ENCODE results near the gene CHCHD6. TPM values are rescaled to one million over a fixed set of nuclear protein-coding genes. Genes with fewer than 3 reads are reported as not detected.

The CHCHD6 gene
- total and polyA plus RNA-seq, 2 of the 4 experiments (the other 2 are of a cell fraction), result 18.8 to 28.9 TPM

DNA sequence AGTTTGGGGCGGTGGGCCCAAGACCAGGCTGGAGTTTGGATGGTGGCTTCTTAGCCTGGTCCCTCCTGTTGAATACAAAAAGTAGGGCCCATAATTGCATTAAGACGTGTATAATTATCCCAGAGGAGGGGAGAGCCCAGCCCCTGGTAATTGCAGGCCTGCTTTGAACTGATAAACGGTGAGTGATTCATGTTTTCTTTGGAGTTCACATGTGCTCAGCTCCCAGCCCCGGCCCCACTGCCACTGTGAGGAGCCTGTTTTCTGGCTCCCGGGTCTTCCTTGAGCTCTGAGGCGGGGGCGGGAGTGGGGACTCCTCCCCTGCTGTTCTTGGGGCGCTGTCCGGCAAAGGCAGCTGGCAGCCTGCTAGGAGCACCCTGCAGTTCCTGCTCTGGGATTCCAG is 282.0 kb downstream of the CHCHD6 start:
- Histone ChIP-seq H3K23ac (ENCODE audit: low read depth, low read length) (no peak overlapping the region; the same call in 1 of the 2 replicates), H3K4me2 (ENCODE audit: low read depth, low read length) (no peak overlapping the region; the same call in 1 of the 2 replicates), H4K91ac (ENCODE audit: insufficient read depth, low read depth, low read length) (no peak overlapping the region), H3K27ac (ENCODE audit: insufficient read depth, low read length) (no peak overlapping the region), H4K5ac (ENCODE audit: low read depth, low read length) (no peak overlapping the region), H2AK9ac (replicated peaks; ENCODE audit: low read depth, low read length, poor library complexity) (no peak overlapping the region), H3K9me1 (ENCODE audit: insufficient read depth, low read length) (peaks cover 8% of the 10 kb centered on the region; the same call in 1 of the 2 replicates), H3K27me3 (ENCODE audit: control insufficient read depth, insufficient read depth, low read length) (no peaks in the 10 kb centered on the region), H4K8ac (ENCODE audit: low read depth in 2 of 2, low read length in 2 of 2) (no peak overlapping the region), H3K14ac (replicated peaks; ENCODE audit: low read depth, low read length) (no peak overlapping the region), H4K20me1 (ENCODE audit: insufficient read depth, low read length) (peaks cover 72% of the 10 kb centered on the region), H2BK5ac (ENCODE audit: low read depth, low read length, poor library complexity, severe bottlenecking) (no peak overlapping the region), H3K4me1 (ENCODE audit: control insufficient read depth, insufficient read depth, low read length) (peaks cover 14% of the 10 kb centered on the region; the same call in 1 of the 2 replicates), H3K79me1 (ENCODE audit: low read depth in 1 of 2, low read length in 2 of 2) (peaks cover 20 to 70% of the 10 kb centered on the region in 2 experiments; a peak in 3 of 4 replicates), H3K56ac (ENCODE audit: extremely low read depth, insufficient read depth, low read length) (no peak overlapping the region), H3K18ac (ENCODE audit: low read depth, low read length) (no peak overlapping the region), H2AFZ (replicated peaks; ENCODE audit: low read length, poor library complexity) (no peak overlapping the region), H2BK15ac (ENCODE audit: low read depth, low read length) (no peak overlapping the region), H3K4ac (ENCODE audit: low read depth, low read length) (no peak overlapping the region), H3K36me3 (ENCODE audit: control insufficient read depth, insufficient read depth, low read length) (peaks cover 24% of the 10 kb centered on the region), H2BK120ac (ENCODE audit: low read depth, low read length) (no peak overlapping the region), H2BK20ac (ENCODE audit: low read depth, low read length) (no peak overlapping the region), H2AK5ac (ENCODE audit: low read depth, low read length) (no peak overlapping the region; the same call in 1 of the 2 replicates), H3K9me3 (ENCODE audit: control insufficient read depth, insufficient read depth, low read length) (no peaks in the 10 kb centered on the region), H3K9ac (ENCODE audit: low read depth, low read length) (no peak overlapping the region), H3K4me3 (ENCODE audit: insufficient read depth, low read depth, low read length) (no peak overlapping the region)
- ChIA-PET CTCF (no interaction called here), POLR2A (ENCODE audit: unreplicated experiment) (no interaction called here)
- DNase-seq, result peak; percentile 17
- dilution Hi-C loops (cut with HindIII; ENCODE audit: low sequenced_read_pairs, unreplicated experiment), result no loop called here
- TF ChIP-seq MXI1 (IDR thresholded peaks at IDR 0.05; ENCODE audit: borderline replicate concordance, low read depth, low read length) (peak; percentile 68; the same call in 1 of the 2 replicates), RAD21 (IDR thresholded peaks at IDR 0.05; ENCODE audit: low read length) (no peak)
- ATAC-seq (ENCODE audit: low read depth), result no peak
- 67% methylated on average over 1 of the region's 9 CpGs; no CpG with 5 or more reads in 1 of the 2 experiments for WGBS, 2 experiments (ENCODE audit: extremely low coverage in 2 of 2, insufficient read length in 1 of 2)
- intact Hi-C loops (cut with micrococcal nuclease), result loop anchor here (10.0 kb wide), 1 partner anchor 469 kb away; no protein-coding TSS in a partner anchor
- no TSS peak for BruUV-seq (replicated peaks)
- in situ Hi-C loops (cut with MboI; ENCODE audit: low sequenced_read_pairs), result no loop called here

Measured in IMR-90 (cell line).